Astrocyte (in vitro differentiated cells and primary cell): Measurements from ENCODE around the gene NUTM1. TPM values are rescaled to one million over a fixed set of nuclear protein-coding genes. Genes with fewer than 3 reads are reported as not detected.

Experiments
- DNase-seq: peaks from one replicate; pipeline ENCODE4 v3.0.0-alpha.2; 2010; ENCODE audit warnings: low read depth
- FAIRE-seq: peaks from 2 replicates; lab custom pipeline; 2011; peaks lifted over from hg19 to GRCh38; lab: Jason Lieb, UNC
- H2AFZ ChIP-seq: 2 replicates; pipeline ENCODE4 v1.6.0; 2012; ENCODE audit warnings: low read depth, low read length, inconsistent platforms
- H3K27ac ChIP-seq: 2 replicates; pipeline ENCODE4 v1.5.1; 2011; ENCODE audit warnings: low read depth, low read length, inconsistent platforms
- H3K27me3 ChIP-seq: 2 replicates; pipeline ENCODE4 v1.6.0; 2011; ENCODE audit warnings: low read length, inconsistent platforms; ENCODE audit not compliant: insufficient read depth
- H3K36me3 ChIP-seq: 2 replicates; pipeline ENCODE4 v1.5.1; 2011; ENCODE audit warnings: low read length, inconsistent platforms; ENCODE audit not compliant: insufficient read depth
- H3K4me1 ChIP-seq: 2 replicates; pipeline ENCODE4 v1.5.1; 2011; ENCODE audit warnings: low read length, inconsistent platforms; ENCODE audit not compliant: insufficient read depth
- H3K4me2 ChIP-seq: 2 replicates; pipeline ENCODE4 v1.6.0; 2012; ENCODE audit warnings: low read length, inconsistent platforms
- H3K4me3 ChIP-seq: 2 replicates; pipeline ENCODE4 v1.5.1; 2011; ENCODE audit warnings: low read depth, mild to moderate bottlenecking, low read length, inconsistent platforms; ENCODE audit not compliant: insufficient read depth
- H3K79me2 ChIP-seq: 2 replicates; pipeline ENCODE4 v1.6.0; 2012; ENCODE audit warnings: mild to moderate bottlenecking, low read length, inconsistent platforms; ENCODE audit not compliant: insufficient read depth
- H3K9ac ChIP-seq: 2 replicates; pipeline ENCODE4 v1.6.0; 2012; ENCODE audit warnings: mild to moderate bottlenecking, low read length, inconsistent platforms
- H3K9me3 ChIP-seq: 2 replicates; pipeline ENCODE4 v1.5.1; 2012; ENCODE audit warnings: low read depth, mild to moderate bottlenecking, low read length, inconsistent platforms; ENCODE audit not compliant: insufficient read depth
- H4K20me1 ChIP-seq: 2 replicates; pipeline ENCODE4 v1.6.0; 2012; ENCODE audit warnings: low read length, inconsistent platforms; ENCODE audit not compliant: insufficient read depth
- H3K27ac Mint-ChIP-seq: one replicate; pipeline ENCODE4 v1.8.0; 2021; ENCODE audit warnings: mild to moderate bottlenecking, mixed read lengths; ENCODE audit not compliant: unreplicated experiment
- H3K27me3 Mint-ChIP-seq: one replicate; pipeline ENCODE4 v1.8.0; 2021; ENCODE audit warnings: low read depth, mixed read lengths; ENCODE audit not compliant: unreplicated experiment
- H3K36me3 Mint-ChIP-seq: one replicate; pipeline ENCODE4 v1.8.0; 2021; ENCODE audit warnings: low read depth, mixed read lengths; ENCODE audit not compliant: unreplicated experiment
- H3K4me1 Mint-ChIP-seq: one replicate; pipeline ENCODE4 v1.8.0; 2021; ENCODE audit warnings: low read depth, mixed read lengths; ENCODE audit not compliant: unreplicated experiment
- H3K4me3 Mint-ChIP-seq: one replicate; pipeline ENCODE4 v1.8.0; 2021; ENCODE audit warnings: mild to moderate bottlenecking, moderate library complexity, mixed read lengths; ENCODE audit not compliant: unreplicated experiment
- H3K9me3 Mint-ChIP-seq: one replicate; pipeline ENCODE4 v1.8.0; 2021; ENCODE audit warnings: mild to moderate bottlenecking, mixed read lengths; ENCODE audit not compliant: unreplicated experiment
- EZH2 ChIP-seq: IDR thresholded peaks from 2 replicates; pipeline ENCODE4 v1.6.1; 2012; ENCODE audit warnings: mild to moderate bottlenecking, low read length, inconsistent platforms; ENCODE audit not compliant: insufficient read depth
- total RNA-seq: library from RNA; stranded (reverse); gene quantifications from 2 replicates; pipeline ENCODE4 v1.2.1, GENCODE V29; 2021
- TF ChIP-seq, protein P1 (sequence below): IDR thresholded peaks from 2 replicates; pipeline ENCODE4 v1.5.1; 2011; ENCODE audit warnings: low read depth, mild to moderate bottlenecking, inconsistent platforms, low read length, moderate library complexity; ENCODE audit not compliant: insufficient read depth

Gene NUTM1
- total RNA-seq, 1 donor from 2014 or later, result not detected

DNA sequence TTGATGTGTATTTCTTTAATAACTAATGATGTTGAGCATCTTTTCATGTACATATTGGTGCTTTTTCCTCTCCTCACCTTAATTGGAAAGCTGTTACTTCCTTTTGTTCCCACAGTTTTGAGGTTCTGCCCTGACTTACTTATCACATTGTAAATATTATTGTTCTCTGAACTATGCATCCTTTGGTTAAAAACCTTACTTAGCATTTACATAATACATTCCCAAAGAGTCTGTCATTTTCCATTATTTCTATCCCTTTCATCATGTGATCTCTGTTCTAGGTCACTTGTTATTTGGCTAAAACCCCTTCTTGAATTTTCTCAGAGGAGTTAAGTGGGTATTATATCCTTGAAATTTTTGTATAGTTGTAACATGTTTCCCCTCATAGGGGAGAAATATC, 38.5 kb upstream of the NUTM1 start:
- peak overlapping the region; percentile 30 for H3K4me2 ChIP-seq

DNA sequence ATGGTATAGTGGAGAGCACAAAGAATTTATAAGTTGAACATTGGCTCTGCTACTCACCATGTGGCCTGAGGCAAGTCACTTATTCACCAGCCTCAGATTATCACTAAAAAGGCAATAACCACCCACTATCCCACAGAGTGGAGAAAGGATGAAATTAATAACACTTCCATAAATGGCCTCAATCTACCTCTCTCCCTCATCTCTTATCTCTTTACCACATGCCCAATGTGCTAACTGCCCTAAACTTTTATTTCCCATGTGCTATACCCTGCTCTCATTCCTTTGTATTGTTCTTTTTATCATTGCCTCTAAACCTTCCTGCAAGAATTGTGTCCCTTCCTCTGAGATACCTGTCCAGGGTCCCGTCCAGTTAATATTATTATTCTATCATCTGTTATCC, 31.6 kb upstream of the NUTM1 start:
- Histone ChIP-seq H3K79me2 (no peaks in the 10 kb centered on the region), H3K27me3 (no peaks in the 10 kb centered on the region), H3K4me3 (no peak overlapping the region), H3K9ac (no peak overlapping the region), H3K9me3 (no peaks in the 10 kb centered on the region), H3K27ac (no peak overlapping the region), H3K36me3 (no peaks in the 10 kb centered on the region), H3K4me2 (no peak overlapping the region), H4K20me1 (no peaks in the 10 kb centered on the region), H2AFZ (no peak overlapping the region), H3K4me1 (no peaks in the 10 kb centered on the region)
- H3K27ac Mint-ChIP-seq, result peak overlapping the region; percentile 63
- H3K36me3 Mint-ChIP-seq, result peaks cover 2% of the 10 kb centered on the region
- peaks cover under 1% of the 10 kb centered on the region for H3K4me1 Mint-ChIP-seq
- TF ChIP-seq, protein P1, sequence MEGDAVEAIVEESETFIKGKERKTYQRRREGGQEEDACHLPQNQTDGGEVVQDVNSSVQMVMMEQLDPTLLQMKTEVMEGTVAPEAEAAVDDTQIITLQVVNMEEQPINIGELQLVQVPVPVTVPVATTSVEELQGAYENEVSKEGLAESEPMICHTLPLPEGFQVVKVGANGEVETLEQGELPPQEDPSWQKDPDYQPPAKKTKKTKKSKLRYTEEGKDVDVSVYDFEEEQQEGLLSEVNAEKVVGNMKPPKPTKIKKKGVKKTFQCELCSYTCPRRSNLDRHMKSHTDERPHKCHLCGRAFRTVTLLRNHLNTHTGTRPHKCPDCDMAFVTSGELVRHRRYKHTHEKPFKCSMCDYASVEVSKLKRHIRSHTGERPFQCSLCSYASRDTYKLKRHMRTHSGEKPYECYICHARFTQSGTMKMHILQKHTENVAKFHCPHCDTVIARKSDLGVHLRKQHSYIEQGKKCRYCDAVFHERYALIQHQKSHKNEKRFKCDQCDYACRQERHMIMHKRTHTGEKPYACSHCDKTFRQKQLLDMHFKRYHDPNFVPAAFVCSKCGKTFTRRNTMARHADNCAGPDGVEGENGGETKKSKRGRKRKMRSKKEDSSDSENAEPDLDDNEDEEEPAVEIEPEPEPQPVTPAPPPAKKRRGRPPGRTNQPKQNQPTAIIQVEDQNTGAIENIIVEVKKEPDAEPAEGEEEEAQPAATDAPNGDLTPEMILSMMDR, result no peak
- no peak for TF ChIP-seq EZH2
- H3K9me3 Mint-ChIP-seq, result no peaks in the 10 kb centered on the region
- no peak overlapping the region for H3K4me3 Mint-ChIP-seq
- FAIRE-seq, result no peak
- H3K27me3 Mint-ChIP-seq, result no peaks in the 10 kb centered on the region
- DNase-seq, result no peak

More for the DNA sequence above, 38.5 kb upstream of the NUTM1 start:
- FAIRE-seq, result no peak
- Mint-ChIP-seq H3K4me3 (no peak overlapping the region), H3K9me3 (no peaks in the 10 kb centered on the region), H3K36me3 (peaks cover 3% of the 10 kb centered on the region), H3K27ac (no peak overlapping the region), H3K4me1 (no peaks in the 10 kb centered on the region), H3K27me3 (no peaks in the 10 kb centered on the region)
- no peaks in the 10 kb centered on the region for H3K9me3 ChIP-seq
- H2AFZ ChIP-seq, result no peak overlapping the region
- H4K20me1 ChIP-seq, result no peaks in the 10 kb centered on the region
- no peaks in the 10 kb centered on the region for H3K79me2 ChIP-seq
- H3K9ac ChIP-seq, result no peak overlapping the region
- peak overlapping the region; percentile 32 for H3K27ac ChIP-seq
- no peak overlapping the region for H3K4me3 ChIP-seq
- H3K4me1 ChIP-seq, result peaks cover 5% of the 10 kb centered on the region
- no peaks in the 10 kb centered on the region for H3K36me3 ChIP-seq
- TF ChIP-seq, protein P1, result no peak
- TF ChIP-seq EZH2, result no peak
- H3K27me3 ChIP-seq, result no peaks in the 10 kb centered on the region
- peak; percentile 79 for DNase-seq
